Heart right ventricle (tissue), 16 donors: ENCODE results near the gene MCF2L2. TPM values are rescaled to one million over a fixed set of nuclear protein-coding genes. Genes with fewer than 3 reads are reported as not detected.

Source experiments
- ATAC-seq, 8 donors: fragments of 200-7000 bp; cut with Tn5 transposase; one replicate each; pipeline ENCODE4 v1.9.1; 2020; ENCODE audit warnings: mild to moderate bottlenecking in 8 of 8, moderate library complexity in 8 of 8, moderate number of reproducible peaks in 1 of 8
- DNase-seq, 2 donors: peaks; one replicate each; pipeline ENCODE4 v3.0.0-alpha.2; 2020
- H3K27ac ChIP-seq, 10 donors: fragments of 200-600 bp; sonication (generic) in 2 of 10; one replicate each; pipeline versions ENCODE4 v1.5.0 to v1.8.0; 2020 to 2022; ENCODE audit warnings: mild to moderate bottlenecking in 3 of 10
- H3K27me3 ChIP-seq, 7 donors: fragments of 200-600 bp; one replicate each; pipeline ENCODE4 v1.8.0; 2021 to 2022; ENCODE audit warnings: mild to moderate bottlenecking in 2 of 7
- H3K36me3 ChIP-seq, 9 donors: fragments of 200-600 bp; sonication (generic) in 1 of 9; one replicate each; pipeline versions ENCODE4 v1.5.0 to v1.8.0; 2020 to 2022; ENCODE audit warnings: mild to moderate bottlenecking in 2 of 9
- H3K4me1 ChIP-seq, 9 donors: fragments of 200-600 bp; sonication (generic) in 1 of 9; one replicate each; pipeline versions ENCODE4 v1.5.0 to v1.8.0; 2020 to 2022; ENCODE audit warnings: mild to moderate bottlenecking in 4 of 9
- H3K4me3 ChIP-seq, 10 donors: fragments of 200-600 bp; sonication (generic) in 2 of 10; one replicate each; pipeline versions ENCODE4 v1.5.0 to v1.8.0; 2020 to 2022; ENCODE audit warnings: mild to moderate bottlenecking in 7 of 10, moderate library complexity in 2 of 10
- H3K9me3 ChIP-seq, 11 donors: fragments of 200-600 bp in 10 of 11; sonication (generic) in 2 of 11; one replicate each; pipeline versions ENCODE4 v1.5.0 to v1.8.0; 2013 to 2022; ENCODE audit warnings: mild to moderate bottlenecking in 2 of 11, control low read depth in 1 of 11, moderate library complexity in 1 of 11
- WGBS, 2 donors: extraction: QIAGEN DNeasy Blood & Tissue Kit; methylation state at CpG; one replicate each; pipeline ENCODE4 v1.1.7; 2013; ENCODE audit warnings: inconsistent platforms in 1 of 2; 5-methylcytosine and 5-hydroxymethylcytosine counted together
- intact Hi-C, 10 donors: fragments of 100-400 bp; cut with DNase I; formaldehyde crosslinking; loops; one replicate each; pipeline versions ENCODE4 v1.11.1 to v1.14.2; 2022
- polyA plus RNA-seq, 2 donors: library from polyadenylated mRNA; stranded (reverse); fragments of 200-250 nt; gene quantifications; one replicate each; pipeline ENCODE4 v1.2.3, GENCODE V29; 2013
- total RNA-seq, 10 donors: library from RNA; stranded (reverse); fragmentation: NEBNext Ultra II Directional in 3 of 10; extraction: Animal tissue kit (Norgen Biotek cat#: 25700) in 3 of 10; gene quantifications; one replicate each; pipeline versions ENCODE4 v1.2.1 to v1.2.4, GENCODE V29; 2021 to 2023
- TF ChIP-seq, protein P1 (sequence below), 9 donors: fragments of 200-600 bp; sonication (generic) in 2 of 9; IDR thresholded peaks; one replicate each; pipeline versions ENCODE4 v1.5.0 to v1.8.0; 2021 to 2022; ENCODE audit warnings: antibody characterized with exemption in 9 of 9, mild to moderate bottlenecking in 5 of 9, moderate library complexity in 1 of 9
- donor health status: Arrhythmogenic right ventricular cardiomyopathy.
- donor health status: ischemic (EF 13 %, LVEDD 7.1; RV severe dilation, severe dysfunction).
- donor health status: healthy with polysubstance abuse.
- donor health status: DM: no; HTN: yes; CAD: no.
- donor health status: DM: no; HTN: no; CAD: no.
- donor health status: ischemic (EF 25% LVEDD 6.9; RV normal size, moderate dysfunction).
- donor health status: ischemic (EF 25% LVEDD 5.7; RV mildly dilated, moderate dysfunction).
- donor health status: healthy.
- donor health status: DM: yes; HTN: yes; CAD: no.
- donor health status: Ischemic cardiomyopathy.
- donor health status: ischemic (EF 35%, LVEDD 5.7; RV mildly dilated, moderate dysfunction).
- donor health status: nonischemic (EF 11% LVEDD 7.7; RV severe dilation, severe dysfunction).
- donor health status: DM: yes; HTN: yes; CAD: no.
- donor health status: PGD.
- donor health status: ischemic (EF 29% LVEDD 5.4; RV normal size, mild dysfunction).
- donor health status: nonischemic (EF 23%, LVEDD 6.1; RV moderate dilation, normal function).

Gene MCF2L2
- total and polyA plus RNA-seq, 12 donors = 0.09 to 1.5 (median 0.40) TPM; not detected in 1

- intact Hi-C loops = no loop called here
- TF ChIP-seq, protein P1, sequence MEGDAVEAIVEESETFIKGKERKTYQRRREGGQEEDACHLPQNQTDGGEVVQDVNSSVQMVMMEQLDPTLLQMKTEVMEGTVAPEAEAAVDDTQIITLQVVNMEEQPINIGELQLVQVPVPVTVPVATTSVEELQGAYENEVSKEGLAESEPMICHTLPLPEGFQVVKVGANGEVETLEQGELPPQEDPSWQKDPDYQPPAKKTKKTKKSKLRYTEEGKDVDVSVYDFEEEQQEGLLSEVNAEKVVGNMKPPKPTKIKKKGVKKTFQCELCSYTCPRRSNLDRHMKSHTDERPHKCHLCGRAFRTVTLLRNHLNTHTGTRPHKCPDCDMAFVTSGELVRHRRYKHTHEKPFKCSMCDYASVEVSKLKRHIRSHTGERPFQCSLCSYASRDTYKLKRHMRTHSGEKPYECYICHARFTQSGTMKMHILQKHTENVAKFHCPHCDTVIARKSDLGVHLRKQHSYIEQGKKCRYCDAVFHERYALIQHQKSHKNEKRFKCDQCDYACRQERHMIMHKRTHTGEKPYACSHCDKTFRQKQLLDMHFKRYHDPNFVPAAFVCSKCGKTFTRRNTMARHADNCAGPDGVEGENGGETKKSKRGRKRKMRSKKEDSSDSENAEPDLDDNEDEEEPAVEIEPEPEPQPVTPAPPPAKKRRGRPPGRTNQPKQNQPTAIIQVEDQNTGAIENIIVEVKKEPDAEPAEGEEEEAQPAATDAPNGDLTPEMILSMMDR (IDR thresholded peaks at IDR 0.05) = no peak
These were observed 98.9 kb downstream of the MCF2L2 start for GRCh38 chr3:183329543-183329942.

GRCh38 chr3:183328823-183329222 lies 99.6 kb downstream of the MCF2L2 start:
- ATAC-seq (no peak), DNase-seq (no peak)
- intact Hi-C loops = no loop called here
- peaks cover 0 to 3% (median 0%) of the 10 kb centered on the region in 9 donors for H3K4me1 ChIP-seq
- no peaks in the 10 kb centered on the region for H3K27me3 ChIP-seq
- no peaks in the 10 kb centered on the region for H3K36me3 ChIP-seq
- TF ChIP-seq, protein P1 (IDR thresholded peaks at IDR 0.05) = no peak
- WGBS, 2 donors = 41 to 73% methylated on average over 1 of the region's 1 CpG
- no peaks in the 10 kb centered on the region for H3K9me3 ChIP-seq
- H3K4me3 ChIP-seq = no peak overlapping the region
- no peak overlapping the region for H3K27ac ChIP-seq

More at GRCh38 chr3:183329543-183329942, 98.9 kb downstream of the MCF2L2 start:
- Histone ChIP-seq H3K4me1 (peaks cover 0 to 3% (median 0%) of the 10 kb centered on the region in 9 donors), H3K27me3 (no peaks in the 10 kb centered on the region), H3K9me3 (no peaks in the 10 kb centered on the region), H3K36me3 (no peaks in the 10 kb centered on the region), H3K4me3 (no peak overlapping the region), H3K27ac (no peak overlapping the region)
- WGBS, 2 donors = 91 to 100% methylated on average over 1 of the region's 1 CpG
- ATAC-seq = no peak
- DNase-seq = no peak

DNA sequence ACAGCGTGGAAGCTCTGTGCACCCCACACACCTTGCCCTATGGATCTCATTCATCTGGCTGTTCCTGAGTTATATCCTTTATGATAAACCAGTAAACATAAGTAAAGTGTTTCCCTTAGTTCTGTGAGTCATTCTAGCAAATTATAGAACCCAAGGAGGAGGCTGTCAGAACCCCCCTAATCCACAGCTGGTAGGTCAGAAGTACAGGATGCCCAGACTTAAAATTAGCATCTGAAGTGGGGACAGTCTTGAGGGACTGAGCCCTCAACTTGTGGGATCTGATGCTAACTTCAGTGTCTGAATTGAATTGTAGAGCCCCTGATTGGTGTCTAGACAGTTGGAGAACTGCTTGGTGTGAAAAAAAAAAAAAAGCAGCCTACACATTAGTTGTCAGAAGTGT lies 100.3 kb downstream of the MCF2L2 start:
- ATAC-seq = no peak

GRCh38 chr3:183327343-183327742 lies 101.1 kb downstream of the MCF2L2 start:
- 82 to 86% methylated on average over 5 of the region's 5 CpGs for WGBS, 2 donors
- intact Hi-C loops = no loop called here
- DNase-seq = no peak

More for the DNA sequence above, 100.3 kb downstream of the MCF2L2 start:
- Histone ChIP-seq H3K36me3 (no peaks in the 10 kb centered on the region), H3K9me3 (no peaks in the 10 kb centered on the region), H3K27me3 (no peaks in the 10 kb centered on the region), H3K4me1 (peaks cover 0 to 3% (median 0%) of the 10 kb centered on the region in 9 donors), H3K4me3 (no peak overlapping the region), H3K27ac (no peak overlapping the region)
- 92 to 96% methylated on average over 1 of the region's 1 CpG for WGBS, 2 donors
- intact Hi-C loops = no loop called here
- DNase-seq = no peak
- TF ChIP-seq, protein P1 (IDR thresholded peaks at IDR 0.05) = no peak

More at GRCh38 chr3:183327343-183327742, 101.1 kb downstream of the MCF2L2 start:
- Histone ChIP-seq H3K9me3 (no peaks in the 10 kb centered on the region), H3K27ac (no peak overlapping the region), H3K4me3 (no peak overlapping the region), H3K27me3 (no peaks in the 10 kb centered on the region), H3K36me3 (no peaks in the 10 kb centered on the region), H3K4me1 (peaks cover 0 to 3% (median 0%) of the 10 kb centered on the region in 9 donors)
- no peak for ATAC-seq
- TF ChIP-seq, protein P1 (IDR thresholded peaks at IDR 0.05) = no peak
